ENCODE data around the gene SRGAP2C.
"Not testable (repeated sequence)": the region's sequence is repeated elsewhere in the genome, so short reads cannot be mapped to it uniquely, and the experiment has no call there.

SRGAP2C gene

DNA sequence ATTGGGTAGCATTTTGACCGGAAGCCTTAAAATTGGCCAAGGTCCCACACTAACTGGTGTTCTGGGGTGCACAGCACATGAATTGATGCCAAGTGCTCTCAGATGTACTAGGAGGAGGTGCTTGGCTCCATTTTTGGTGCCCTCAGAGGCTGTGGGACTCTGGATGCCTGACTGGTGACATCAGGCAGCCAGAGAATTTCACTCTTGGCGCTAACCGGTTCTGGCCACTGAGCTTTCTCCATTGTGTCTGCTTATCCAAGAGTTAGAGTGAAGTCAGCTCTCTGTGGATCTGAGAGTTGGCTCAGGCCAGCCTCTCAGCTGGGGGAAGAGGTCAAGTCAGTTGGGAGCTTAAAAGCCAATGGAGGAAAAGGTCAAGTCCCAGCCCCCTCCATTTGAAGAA lies 200.4 kb downstream of the SRGAP2C start:
- DNase-seq (ENCODE audit: low spot score), result not testable (repeated sequence)

DNA sequence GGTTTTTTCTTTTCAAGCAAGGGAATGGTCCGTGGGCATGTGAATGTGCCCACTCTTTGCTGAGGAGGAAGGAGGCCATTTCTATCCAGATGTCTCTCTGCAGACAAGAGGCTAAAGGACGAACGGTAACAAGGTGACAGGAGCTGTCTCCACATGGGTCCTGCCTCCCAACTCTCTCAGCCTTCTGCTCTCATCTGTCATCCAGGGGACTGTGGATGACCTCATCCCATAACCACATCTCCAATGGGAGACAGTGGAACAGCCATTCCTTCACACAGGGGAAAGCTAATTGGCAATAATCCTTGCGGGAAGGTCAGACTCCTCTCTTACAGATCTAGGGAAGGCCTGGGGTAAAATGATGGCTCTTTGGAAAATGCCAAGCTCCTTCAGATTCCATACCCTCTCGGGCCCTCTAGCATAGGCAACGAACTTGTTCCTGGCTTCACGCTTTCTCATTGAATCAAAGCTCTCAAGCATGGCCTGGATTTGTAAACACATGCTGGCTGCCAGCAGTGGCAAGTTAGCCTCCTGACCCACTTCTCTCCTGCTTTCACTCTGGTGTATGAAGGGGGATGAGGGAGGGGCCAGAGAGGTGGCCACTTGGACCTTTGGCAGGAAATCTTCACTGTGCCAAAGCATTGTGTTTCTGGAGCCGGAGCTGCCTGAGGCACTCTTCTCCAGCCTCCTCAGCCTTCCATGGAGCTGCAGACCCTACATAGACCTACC lies 201.0 kb downstream of the SRGAP2C start:
- not testable (repeated sequence) for DNase-seq (ENCODE audit: low spot score)

DNA sequence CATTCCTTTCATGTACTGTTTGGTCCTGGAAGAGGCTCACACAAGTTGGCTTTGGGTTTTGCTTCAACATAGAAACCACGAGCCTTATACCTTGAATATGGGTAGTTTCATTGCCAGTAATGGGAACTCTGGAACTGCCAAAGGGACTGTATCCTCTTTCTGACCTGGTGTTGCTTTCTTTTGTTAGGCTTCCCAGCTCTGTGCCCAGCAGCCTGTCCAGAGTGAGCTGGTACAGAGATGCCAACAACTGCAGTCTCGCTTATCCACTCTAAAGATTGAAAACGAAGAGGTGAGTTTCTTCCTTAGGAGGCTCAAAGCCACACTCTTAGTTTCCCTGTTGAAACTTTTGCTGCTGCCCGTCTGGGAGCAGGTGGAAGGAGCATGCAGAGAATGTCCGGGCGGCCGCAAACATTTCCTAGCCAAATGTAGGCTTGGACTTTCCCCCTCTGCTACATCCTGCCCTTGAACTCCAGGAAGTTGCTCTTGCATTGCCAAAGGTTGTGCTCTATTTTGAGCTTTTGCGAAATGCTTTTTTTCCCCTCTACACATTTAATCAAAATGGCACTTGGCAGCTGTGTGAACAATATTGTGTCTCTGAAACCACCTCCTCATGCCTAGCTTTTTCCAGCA lies 201.7 kb downstream of the SRGAP2C start:
- DNase-seq (ENCODE audit: low spot score), result not testable (repeated sequence)

DNA sequence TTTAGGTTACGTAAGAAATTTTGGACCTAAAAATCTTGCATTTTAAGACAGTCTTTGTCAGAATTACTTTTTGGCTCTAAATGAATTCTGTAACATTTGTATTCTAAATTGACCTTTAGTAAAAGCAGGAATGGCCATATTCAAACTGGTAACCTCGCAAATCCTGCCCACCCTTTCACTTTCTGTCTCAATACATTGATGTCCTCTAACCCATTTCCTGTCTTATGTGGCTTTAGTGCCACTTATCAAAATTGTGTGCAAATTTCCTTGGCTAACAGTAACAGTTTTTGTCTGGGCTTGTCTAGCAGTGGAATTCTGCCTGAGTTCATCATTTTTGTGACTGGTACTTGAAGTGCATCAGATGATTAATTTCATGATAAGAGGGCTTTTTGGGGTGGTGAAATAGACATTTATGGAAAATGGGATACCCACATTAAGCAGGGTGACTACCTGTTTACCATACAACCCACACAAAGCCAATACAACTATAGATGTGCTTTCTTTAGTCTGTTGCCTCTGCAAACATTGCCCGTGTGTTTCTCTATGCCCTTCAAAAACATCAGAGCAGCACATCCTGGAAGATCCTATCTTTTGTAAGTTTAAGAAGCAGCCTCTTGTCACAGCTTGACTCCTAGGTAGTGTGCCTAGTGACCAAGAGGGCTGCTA lies 205.3 kb downstream of the SRGAP2C start:
- DNase-seq (ENCODE audit: low spot score), result not testable (repeated sequence)

DNA sequence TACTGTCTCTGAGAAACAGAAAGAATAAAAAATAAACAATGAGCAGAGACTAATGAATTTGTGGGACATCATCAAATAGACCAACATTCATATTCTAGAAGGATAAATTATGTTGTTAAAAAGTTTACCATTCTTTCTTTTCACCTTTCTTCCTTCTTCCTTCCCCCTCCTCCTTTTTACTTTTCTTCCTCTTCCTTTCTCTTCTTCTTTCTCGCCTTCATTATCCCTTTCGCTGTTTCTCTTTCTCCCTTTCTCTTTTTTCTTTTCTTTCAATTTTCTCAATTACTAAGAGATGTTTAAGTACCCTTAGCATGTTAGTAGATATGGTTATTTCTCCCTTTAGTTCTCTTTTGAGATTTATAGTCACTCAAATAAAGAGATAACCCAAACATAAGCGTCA lies 207.4 kb downstream of the SRGAP2C start:
- not testable (repeated sequence) for DNase-seq (ENCODE audit: low spot score)

DNA sequence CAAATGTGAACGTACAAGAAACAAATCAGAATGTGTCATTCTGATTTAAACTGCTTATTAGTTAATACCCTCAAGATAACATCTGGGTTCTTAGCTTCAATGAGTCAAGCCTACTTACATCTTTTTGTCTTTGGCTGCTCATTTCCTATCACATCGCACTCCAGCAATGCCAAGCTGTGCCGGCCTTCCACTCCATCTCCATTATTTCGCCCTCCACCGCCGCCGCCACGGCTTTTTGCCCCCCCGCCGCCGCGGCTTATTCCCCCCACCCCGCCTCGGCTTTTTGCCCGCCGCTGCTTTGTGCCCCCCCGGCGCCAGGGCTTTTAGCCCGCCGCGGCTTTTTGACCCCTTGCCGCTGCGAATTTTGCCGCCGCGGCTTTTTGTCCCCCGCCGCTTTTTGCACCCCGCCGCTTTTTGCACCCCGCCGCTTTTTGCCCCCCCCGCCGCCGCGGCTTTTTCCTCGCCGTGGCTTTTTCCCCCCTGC lies 211.0 kb downstream of the SRGAP2C start:
- not testable (repeated sequence) for DNase-seq (ENCODE audit: low spot score)

DNA sequence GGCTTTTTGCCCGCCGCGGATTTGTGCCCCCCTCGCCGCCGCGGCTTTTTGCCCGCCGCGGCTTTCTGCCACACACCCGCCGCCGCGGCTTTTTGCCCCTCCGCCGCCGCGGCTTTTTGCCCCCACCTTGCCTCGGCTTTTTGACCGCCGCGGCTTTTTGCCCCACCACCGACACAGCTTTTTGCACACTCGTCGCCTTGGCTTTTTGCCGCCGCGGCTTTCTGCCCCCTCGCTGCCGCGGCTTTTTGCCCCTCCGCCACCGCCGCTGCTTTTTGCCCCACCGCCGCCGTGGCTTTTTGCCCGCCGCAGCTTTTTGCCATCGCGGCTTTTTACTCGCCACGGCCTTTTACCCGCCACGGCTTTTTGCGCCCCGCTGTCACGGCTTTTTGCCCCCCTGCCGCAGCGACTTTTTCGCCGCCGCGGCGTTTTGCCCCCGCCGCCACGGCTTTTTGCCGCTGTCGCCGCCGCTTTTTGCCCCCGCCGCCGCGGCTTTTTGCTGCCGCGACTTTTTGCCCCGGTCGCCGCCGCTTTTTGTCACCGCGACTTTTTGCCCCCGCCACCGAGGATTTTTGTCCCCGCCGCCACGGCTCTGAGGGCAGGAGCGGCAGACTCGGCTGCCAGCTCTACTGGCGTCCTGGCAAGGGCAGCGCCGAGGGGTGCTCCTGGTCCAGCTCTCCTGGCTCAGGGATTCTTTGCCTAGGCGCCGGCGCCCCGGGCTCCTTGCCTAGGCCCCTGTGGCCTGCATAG lies 211.7 kb downstream of the SRGAP2C start:
- DNase-seq (ENCODE audit: low spot score), result not testable (repeated sequence)

DNA sequence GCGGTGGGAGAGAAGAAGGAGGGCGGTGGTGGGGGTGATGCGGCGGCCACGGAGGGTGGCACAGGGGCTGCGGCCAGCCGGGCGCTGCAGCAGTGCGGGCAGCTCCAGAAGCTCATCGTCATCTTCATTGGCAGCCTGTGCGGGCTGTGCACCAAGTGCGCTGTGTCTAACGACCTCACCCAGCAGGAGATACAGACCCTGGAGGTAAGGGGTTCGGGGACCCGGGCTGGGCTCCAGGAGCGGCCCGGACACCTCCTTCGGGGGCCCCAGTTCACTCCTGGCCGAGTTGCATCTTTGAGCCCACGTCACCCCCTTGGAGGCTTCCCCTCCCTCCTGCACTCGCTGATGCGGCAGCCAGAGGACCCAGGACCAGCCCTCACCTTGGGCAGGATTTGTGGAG lies 212.3 kb downstream of the SRGAP2C start:
- not testable (repeated sequence) for DNase-seq (ENCODE audit: low spot score)

DNA sequence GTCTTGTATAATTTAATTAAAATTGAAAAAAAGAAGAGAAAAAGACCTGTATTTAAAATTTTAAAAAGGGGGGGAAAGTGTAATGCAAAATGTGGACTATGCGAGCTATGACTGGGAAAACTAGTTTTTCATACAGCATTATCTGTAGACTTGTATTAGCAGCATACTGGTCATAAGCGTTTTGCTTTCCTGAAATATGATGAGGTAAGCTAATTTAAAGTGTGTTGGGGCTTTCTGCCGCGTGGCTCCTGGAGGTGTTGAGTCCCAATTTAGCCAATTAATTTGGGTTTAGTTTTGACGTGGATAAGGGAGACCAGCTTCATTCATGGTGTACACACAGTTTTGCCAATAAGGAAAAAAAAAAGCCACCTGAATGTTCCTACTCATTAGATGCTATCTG lies 214.4 kb downstream of the SRGAP2C start:
- DNase-seq (ENCODE audit: low spot score), result not testable (repeated sequence)

DNA sequence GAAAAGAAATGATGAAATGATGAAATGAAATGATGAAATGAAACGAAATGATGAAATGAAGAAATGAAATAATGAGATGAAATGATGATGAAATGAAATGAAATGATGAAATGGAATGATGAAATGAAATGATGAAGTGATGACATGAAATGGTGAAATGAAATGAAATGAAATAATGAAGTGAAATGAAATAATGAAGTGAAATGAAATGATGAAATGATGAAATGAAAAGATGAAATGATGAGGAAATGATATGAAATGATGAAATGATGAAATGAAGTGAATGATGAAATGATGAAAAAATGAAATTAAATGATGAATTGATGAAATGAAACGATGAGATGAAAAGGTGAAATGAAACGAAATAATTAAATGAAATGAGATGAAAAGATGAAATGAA lies 215.3 kb downstream of the SRGAP2C start:
- DNase-seq (ENCODE audit: low spot score), result not testable (repeated sequence)

DNA sequence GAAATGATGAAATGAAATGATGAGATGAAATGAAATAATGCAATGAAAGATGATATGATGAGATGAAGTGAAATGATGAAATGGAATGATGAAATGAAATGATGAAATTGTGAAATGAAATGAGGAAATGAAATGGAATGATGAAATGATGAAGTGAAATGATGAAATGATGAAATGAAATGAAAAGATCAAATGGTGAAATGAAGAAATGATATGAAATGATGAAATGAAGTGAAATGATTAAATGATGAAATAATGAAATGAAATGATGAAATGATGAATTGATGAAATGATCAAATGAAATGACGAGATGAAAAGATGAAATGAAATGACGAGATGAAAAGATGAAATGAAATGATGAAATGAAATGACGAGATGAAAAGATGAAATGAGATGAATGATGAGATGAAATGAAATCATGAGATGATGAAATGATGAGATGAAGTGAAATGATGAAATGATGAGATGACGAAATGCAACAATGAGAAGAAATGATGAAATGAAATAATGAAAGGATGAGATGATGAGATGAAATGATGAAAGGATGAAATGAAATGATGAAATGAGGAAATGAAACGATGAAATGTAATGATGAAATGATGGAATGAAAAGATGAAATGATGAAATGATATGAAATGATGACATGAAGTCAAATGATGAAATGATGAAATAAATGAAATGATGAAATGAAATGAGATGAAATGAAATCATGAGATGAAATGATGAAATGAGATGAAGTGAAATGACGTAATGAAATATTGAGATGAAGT lies 216.0 kb downstream of the SRGAP2C start:
- not testable (repeated sequence) for DNase-seq (ENCODE audit: low spot score)

DNA sequence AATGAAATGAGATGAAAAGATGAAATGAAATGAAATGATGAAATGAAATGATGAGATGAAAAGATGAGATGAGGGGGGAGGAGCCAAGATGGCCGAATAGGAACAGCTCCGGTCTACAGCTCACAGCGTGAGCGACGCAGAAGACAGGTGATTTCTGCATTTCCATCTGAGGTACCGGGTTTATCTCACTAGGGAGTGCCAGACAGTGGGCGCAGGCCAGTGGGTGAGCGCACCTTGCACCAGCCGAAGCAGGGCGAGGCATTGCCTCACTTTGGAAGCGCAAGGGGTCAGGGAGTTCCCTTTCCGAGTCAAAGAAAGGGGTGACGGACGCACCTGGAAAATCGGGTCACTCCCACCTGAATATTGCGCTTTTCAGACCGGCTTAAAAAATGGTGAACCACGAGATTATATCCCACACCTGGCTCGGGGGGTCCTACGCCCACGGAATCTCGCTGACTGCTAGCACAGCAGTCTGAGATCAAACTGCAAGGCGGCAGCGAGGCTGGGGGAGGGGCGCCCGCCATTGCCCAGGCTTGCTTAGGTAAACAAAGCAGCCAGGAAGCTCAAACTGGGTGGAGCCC lies 216.7 kb downstream of the SRGAP2C start:
- DNase-seq (ENCODE audit: low spot score), result not testable (repeated sequence)

DNA sequence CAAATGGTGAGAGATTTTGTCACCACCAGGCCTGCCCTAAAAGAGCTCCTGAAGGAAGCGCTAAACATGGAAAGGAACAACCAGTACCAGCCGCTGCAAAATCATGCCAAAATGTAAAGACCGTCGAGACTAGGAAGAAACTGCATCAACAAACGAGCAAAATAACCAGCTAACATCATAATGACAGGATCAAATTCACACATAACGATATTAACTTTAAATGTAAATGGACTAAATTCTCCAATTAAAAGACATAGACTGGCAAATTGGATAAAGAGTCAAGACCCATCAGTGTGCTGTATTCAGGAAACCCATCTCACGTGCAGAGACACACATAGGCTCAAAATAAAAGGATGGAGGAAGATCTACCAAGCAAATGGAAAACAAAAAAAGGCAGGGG lies 218.5 kb downstream of the SRGAP2C start:
- DNase-seq (ENCODE audit: low spot score), result not testable (repeated sequence)

DNA sequence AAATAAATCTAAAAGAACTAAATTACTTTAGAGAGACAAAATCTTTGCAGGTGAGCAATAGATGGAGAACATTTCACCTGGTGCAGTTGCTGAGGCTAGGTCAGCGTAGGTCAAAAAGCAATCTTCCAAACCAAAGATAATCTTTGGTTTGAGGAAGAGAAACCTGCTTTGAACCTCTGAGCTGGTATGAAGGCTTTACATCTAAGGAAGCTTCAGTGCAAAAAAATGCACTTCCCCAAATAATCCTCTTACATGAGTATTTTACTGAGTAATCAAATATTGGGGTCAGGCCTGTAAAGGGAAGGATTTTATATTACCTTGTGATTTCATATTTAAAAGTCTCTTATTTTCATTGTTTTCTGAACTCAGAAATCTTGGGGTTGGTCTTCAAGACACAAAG lies 223.6 kb downstream of the SRGAP2C start:
- DNase-seq (ENCODE audit: low spot score), result no peak

DNA sequence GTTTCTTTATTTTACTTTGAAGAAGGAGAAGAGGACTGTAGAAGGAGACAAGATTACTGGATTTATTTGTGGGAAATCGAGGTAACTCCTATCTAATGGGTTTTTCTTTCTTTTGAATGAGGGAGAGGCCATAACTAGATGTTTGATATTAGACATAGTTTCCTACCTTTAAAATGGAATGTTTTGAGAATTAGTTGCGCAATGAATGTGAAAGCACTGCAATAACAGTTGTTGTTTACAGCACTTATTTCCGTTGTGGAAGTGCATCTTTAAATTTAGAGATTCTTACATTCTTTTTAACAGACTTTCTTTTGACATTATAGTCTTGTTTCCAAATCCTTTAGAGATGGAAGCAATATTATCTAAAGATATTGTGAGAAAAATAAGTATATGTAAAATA lies 229.0 kb downstream of the SRGAP2C start:
- no peak for DNase-seq (ENCODE audit: low spot score)

DNA sequence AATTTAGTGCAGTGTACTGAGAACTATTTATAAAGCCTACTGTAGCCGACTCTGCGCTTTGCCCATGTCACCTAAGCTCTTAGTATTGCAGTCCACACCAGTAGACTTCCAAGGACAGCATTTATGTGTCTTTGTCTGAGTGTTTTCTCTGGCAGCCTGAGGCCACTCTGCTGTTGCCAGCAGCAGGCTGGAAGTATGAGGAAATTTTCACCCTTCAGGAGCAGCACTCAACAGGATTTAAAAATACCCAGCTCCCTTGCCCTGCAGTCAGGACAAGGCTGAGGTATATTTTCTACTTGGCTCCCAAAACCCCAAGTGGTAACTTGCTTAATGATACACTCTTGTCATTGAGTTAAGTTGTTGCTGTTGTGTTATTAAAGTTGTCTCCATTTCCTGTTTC lies 230.1 kb downstream of the SRGAP2C start:
- DNase-seq (ENCODE audit: low spot score), result no peak

DNA sequence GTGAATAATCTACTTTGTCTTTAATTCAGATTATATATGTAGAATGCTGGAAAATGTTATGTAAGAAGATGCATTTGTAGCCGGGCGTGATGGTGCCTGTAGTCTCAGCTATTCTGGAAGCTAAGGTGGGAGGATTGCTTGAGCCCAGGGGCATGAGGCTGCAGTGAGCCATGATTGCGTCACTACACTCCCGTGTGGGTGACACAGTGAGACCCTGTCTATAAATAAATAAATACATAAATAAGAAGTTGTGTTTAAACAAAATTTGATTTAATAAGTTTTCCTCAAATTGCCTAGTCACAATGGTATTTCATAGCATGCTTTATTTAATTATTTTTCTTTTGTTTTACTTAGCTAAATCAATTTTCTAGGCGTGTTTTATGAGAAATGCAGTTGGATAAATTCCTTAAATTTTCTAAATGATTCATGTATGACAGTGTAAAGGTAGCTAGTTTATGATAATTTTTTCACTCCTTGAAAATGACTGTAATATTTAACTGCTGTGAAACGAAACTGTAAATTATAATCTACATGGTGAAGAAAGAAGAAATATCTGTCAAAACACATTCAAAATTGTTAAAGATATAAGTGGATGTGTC lies 232.6 kb downstream of the SRGAP2C start:
- DNase-seq (ENCODE audit: low spot score), result no peak

DNA sequence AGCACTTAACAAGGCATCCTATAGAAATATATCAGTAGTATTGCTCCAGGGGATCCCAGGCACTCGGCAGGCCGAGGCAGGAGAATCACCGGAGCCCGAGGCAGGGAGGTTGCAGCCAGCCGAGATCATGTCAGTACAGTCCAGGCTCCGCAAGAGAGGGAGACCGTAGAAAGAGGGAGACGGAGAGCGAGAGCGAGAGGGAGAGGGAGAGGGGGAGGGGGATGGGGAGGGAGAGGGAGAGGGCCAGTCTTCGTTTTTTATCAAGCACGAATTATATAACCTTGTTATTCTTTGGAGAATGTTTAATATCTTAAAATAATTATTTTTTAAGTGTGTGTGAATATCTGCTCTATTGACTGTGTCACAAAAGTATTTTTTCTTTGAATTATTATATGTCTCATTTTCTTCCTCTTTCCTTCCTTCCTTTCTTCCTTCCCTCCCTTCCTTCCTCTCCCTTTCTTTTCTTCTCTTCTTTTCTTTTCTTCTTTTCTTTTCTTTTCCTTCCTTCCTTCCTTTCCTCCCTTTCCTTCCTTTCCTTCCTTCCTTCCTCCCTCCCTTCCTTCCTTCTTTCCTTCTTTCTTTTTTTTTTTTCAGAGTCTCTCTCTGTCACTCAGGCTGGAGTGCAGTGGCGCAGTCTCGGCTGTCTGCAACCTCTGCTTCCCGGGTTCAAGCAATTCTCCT lies 233.7 kb downstream of the SRGAP2C start:
- DNase-seq (ENCODE audit: low spot score), result no peak

DNA sequence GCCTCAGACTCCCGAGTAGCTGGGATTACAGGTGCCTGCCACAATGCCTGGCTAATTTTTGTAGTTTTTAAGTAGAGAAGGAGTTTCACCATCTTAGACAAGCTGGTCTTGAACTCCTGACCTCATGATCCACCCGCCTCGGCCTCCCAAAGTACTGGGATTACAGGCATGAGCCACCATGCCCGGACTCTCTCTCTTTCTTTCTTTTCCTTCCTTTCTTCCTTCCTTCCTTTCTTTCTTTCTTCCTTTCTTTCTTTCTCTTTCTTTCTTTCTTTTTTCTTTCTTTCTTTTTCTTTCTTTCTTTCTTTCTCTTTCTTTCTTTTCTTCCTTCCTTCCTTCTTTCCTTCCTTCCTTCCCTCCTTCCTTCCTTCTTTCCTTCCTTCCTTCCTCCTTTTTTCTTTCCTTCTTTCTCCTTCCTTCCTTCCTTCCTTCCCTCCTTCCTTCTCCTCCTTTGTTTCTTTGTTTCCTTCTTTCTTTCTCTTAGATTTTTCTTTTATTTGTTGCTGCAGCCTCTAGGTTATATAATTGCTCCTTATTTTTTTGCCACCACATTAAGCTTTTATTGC lies 234.4 kb downstream of the SRGAP2C start:
- DNase-seq (ENCODE audit: low spot score), result not testable (repeated sequence)

DNA sequence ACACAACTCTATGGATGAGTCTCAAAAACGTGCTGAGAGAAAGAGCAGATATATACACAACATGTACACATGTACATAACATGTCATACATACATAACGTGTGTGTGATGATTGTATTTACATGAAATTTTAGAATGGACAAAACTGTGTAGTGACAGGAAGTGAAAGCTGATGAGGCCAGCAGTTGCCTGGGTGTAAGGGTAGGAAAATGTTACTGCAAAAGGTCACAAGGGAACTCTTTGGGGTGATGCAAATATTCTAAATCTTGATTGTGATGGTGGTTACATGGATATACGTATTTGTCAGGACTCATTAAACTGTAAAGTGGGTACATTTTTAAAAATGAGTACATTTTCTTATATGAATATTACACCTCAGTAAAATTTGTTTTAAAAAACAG lies 236.7 kb downstream of the SRGAP2C start:
- DNase-seq (ENCODE audit: low spot score), result not testable (repeated sequence)
